Suprapubic skin (tissue), 4 donors: ENCODE results near the gene ERF. TPM values are rescaled to one million over a fixed set of nuclear protein-coding genes. Genes with fewer than 3 reads are reported as not detected.
A peak's percentile ranks its signal among the peaks of the same experiment; 100 is the strongest.

Source experiments
- DNase-seq, 2 donors: peaks; one replicate each; pipeline ENCODE4 v3.0.0-alpha.2; 2019; ENCODE audit warnings: low spot score in 2 of 2
- H3K27ac ChIP-seq: fragments of 200-600 bp; sonication (generic); one replicate; pipeline ENCODE4 v1.5.1; 2019
- H3K27me3 ChIP-seq: fragments of 200-600 bp; sonication (generic); one replicate; pipeline ENCODE4 v1.5.1; 2019
- H3K36me3 ChIP-seq: fragments of 200-600 bp; sonication (generic); one replicate; pipeline ENCODE4 v1.5.1; 2019
- H3K4me1 ChIP-seq: fragments of 200-600 bp; sonication (generic); one replicate; pipeline ENCODE4 v1.5.1; 2019
- H3K4me3 ChIP-seq: fragments of 200-600 bp; sonication (generic); one replicate; pipeline ENCODE4 v1.5.1; 2019; ENCODE audit warnings: mild to moderate bottlenecking
- H3K9me3 ChIP-seq: fragments of 200-600 bp; sonication (generic); one replicate; pipeline ENCODE4 v1.5.1; 2019
- EP300 ChIP-seq: sonication (generic); formaldehyde crosslinking; IDR thresholded peaks from one replicate; pipeline ENCODE4 v1.6.1; 2017; ENCODE audit warnings: antibody characterized with exemption
- POLR2A ChIP-seq, 2 donors: fragments of 450-650 bp; IDR thresholded peaks; one replicate each; pipeline ENCODE4 v1.6.1; 2017; ENCODE audit warnings: antibody characterized with exemption in 2 of 2, mild to moderate bottlenecking in 2 of 2, moderate library complexity in 2 of 2
- POLR2AphosphoS5 ChIP-seq, 3 donors: sonication (generic); formaldehyde crosslinking; IDR thresholded peaks; one replicate each; pipeline ENCODE4 v1.6.1; 2017; ENCODE audit warnings: antibody characterized with exemption in 3 of 3
- WGBS: methylation state at CpG from one replicate; pipeline ENCODE4 v1.1.5; 2018; 5-methylcytosine and 5-hydroxymethylcytosine counted together
- total RNA-seq, 4 donors: library from RNA; depleted of rRNA; stranded (reverse); fragments of >200 nt; gene quantifications; one replicate each; pipeline ENCODE4 v1.1.0, GENCODE V29; 2016
- TF ChIP-seq, protein P1 (sequence below), 2 donors: fragments of 200-600 bp in 1 of 2; fragments of 450-650 bp in 1 of 2; sonication (generic) in 1 of 2; IDR thresholded peaks; one replicate each; pipeline ENCODE4 v1.5.1; 2016 to 2019; ENCODE audit warnings: antibody characterized with exemption in 2 of 2, mild to moderate bottlenecking in 1 of 2, moderate library complexity in 1 of 2

Gene ERF
- total RNA-seq, 4 donors from 2014 or later: 36.8 to 49.5 (median 45.8) TPM

DNA sequence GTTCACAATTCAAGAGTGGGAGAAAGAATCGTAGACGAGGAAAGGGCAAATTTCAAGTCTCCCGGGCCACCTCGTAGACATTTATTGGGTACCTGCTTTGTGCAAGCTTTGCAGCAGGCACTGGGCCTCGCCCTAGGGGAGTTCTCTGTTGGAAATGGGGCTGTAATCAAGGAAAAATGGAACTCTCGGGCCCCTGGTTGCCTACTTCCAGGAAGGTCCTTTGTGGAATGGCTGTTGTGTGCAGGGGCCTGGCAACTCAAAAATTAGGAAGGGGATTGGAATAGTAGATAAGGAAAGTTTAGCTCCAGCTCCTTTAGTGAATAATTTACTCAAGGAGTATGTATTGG lies 34.2 kb downstream of the ERF start:
- Histone ChIP-seq H3K9me3 (no peaks in the 10 kb centered on the region), H3K27me3 (no peaks in the 10 kb centered on the region), H3K36me3 (peaks cover 17% of the 10 kb centered on the region), H3K27ac (peak overlapping the region; percentile 81), H3K4me1 (peaks cover 48% of the 10 kb centered on the region), H3K4me3 (peak overlapping the region; percentile 87)
- DNase-seq: no peak
- TF ChIP-seq, protein P1, sequence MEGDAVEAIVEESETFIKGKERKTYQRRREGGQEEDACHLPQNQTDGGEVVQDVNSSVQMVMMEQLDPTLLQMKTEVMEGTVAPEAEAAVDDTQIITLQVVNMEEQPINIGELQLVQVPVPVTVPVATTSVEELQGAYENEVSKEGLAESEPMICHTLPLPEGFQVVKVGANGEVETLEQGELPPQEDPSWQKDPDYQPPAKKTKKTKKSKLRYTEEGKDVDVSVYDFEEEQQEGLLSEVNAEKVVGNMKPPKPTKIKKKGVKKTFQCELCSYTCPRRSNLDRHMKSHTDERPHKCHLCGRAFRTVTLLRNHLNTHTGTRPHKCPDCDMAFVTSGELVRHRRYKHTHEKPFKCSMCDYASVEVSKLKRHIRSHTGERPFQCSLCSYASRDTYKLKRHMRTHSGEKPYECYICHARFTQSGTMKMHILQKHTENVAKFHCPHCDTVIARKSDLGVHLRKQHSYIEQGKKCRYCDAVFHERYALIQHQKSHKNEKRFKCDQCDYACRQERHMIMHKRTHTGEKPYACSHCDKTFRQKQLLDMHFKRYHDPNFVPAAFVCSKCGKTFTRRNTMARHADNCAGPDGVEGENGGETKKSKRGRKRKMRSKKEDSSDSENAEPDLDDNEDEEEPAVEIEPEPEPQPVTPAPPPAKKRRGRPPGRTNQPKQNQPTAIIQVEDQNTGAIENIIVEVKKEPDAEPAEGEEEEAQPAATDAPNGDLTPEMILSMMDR (IDR thresholded peaks at IDR 0.05): no peak
- TF ChIP-seq POLR2A (IDR thresholded peaks at IDR 0.05) (no peak), POLR2AphosphoS5 (IDR thresholded peaks at IDR 0.05) (no peak), EP300 (no peak)
- 0% methylated on average over 6 of the region's 6 CpGs for WGBS

DNA sequence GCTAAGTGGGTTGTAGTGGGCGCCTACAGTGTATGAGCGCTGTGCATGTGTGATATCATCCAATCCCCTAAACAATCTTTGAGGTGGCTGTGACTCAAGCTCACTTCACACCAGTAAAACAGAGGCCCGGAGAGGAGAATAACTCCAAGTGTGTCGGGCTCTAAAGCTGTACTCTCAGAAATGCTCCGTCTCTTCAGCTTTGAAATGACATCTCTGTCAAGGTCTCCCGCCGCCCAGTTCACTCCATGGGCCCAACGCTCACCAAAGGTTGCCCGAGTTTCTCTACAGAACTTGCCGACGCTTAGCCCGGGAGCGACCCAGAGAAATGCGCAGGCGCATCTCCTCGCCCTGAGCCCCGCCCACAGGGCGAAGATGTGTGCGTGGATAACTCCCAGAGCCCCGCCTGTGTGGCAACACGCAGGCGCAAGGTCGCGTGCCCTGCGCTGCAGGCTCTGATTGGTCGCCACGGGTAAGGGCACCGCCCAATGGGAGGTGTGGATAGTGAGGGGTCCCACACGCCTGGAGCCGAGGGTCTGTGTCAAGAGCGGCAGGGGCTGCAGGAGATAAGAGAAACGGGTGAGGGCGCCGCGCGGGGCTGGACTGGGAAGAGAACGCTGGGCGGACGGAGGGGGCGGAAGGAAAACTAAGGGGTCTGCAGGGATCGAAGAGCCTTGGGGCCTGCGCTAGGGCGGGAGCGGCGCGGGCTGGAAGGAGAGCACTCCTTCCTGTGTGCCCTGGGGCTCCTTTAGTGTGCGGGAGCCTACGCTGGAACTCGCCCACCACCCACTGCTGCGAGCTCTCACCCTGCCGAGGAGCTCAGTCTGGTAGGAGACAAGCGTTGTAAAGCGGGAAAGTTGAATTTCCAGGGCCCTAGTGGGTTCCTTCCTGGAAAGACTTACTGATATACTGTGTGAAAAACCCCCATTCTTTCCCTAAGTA lies 34.8 kb downstream of the ERF start, which contains the start of gene ZNF526:
Gene ZNF526 (plus strand): TSS at position 501 of the 939 bp plus-strand sequence. CDS start 4,092 bp downstream, outside the sequence.
- Histone ChIP-seq H3K27ac (peak within 1 kb of the TSS; percentile 81), H3K4me3 (peak within 1 kb of the TSS; percentile 87), H3K4me1 (peaks cover 54% of the 10 kb centered on the region), H3K9me3 (no peaks in the 10 kb centered on the region), H3K27me3 (no peaks in the 10 kb centered on the region), H3K36me3 (peaks cover 11% of the 10 kb centered on the region)
- under 1% methylated on average over 47 of the region's 53 CpGs for WGBS
- TF ChIP-seq POLR2AphosphoS5 (IDR thresholded peaks at IDR 0.05) (peak in 1 of 3 donors; percentile 82), EP300 (no peak), POLR2A (IDR thresholded peaks at IDR 0.05) (no peak)
- DNase-seq: peak; percentile 98 to 99

DNA sequence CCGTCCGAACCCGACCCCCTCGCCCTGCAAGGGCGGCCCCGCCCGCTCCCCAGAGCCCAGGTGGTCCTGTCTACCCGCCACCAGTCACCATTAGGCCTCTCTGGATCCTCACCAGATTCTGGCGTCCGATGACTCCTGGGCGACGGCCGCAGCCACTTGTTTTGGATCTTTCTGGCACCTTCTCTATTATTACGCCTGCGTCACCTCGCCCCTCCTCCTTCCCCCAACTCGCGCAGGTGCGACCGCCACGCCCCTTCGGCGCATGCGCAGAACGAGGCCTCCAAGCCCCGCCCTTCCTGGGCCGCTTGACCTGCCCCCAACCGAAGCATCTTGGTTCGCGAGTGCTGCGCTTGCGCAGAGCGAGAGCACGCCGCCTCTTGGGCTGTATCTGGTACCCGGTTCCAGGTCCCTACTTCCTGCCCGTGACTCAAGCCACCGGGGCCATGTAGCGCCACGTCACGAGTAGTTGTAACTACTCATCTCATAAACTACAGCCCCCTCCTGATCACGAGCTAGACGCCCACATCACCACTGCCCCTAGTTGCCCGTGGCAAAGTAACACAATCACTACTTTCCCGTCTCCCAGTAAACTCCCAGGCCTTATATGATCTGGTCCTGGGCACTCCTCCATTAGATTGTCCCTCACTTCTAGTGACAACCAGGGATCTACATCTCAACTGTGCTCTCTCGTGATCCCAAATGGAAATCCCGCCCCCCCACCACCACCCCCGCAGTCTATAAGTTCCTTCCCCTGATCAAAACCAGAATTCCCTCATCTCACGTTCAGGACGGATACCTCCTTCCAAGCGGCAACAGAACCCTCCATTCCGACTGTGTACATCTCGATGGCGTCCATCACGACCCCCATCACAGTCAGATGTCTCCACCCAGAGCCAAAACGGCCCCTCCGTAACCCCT lies 37.1 kb downstream of the ERF start, which contains the start of gene DEDD2:
Gene DEDD2 (minus strand): TSS at position 158 of the 918 bp plus-strand sequence. CDS start 670 bp downstream, outside the sequence.
- 17% methylated on average over 50 of the region's 57 CpGs for WGBS
- peaks cover 55% of the 10 kb centered on the region for H3K4me1 ChIP-seq
- H3K27me3 ChIP-seq: no peaks in the 10 kb centered on the region
- peak within 1 kb of the TSS; percentile 70 for H3K4me3 ChIP-seq
- DNase-seq: peak; percentile 98 to 99
- no peaks in the 10 kb centered on the region for H3K9me3 ChIP-seq
- TF ChIP-seq EP300 (no peak), POLR2AphosphoS5 (IDR thresholded peaks at IDR 0.05) (peak in 1 of 3 donors; percentile 15), POLR2A (IDR thresholded peaks at IDR 0.05) (peak in 1 of 2 donors; percentile 9)
- TF ChIP-seq, protein P1 (IDR thresholded peaks at IDR 0.05): no peak
- peaks cover 7% of the 10 kb centered on the region for H3K36me3 ChIP-seq
- H3K27ac ChIP-seq: peak within 1 kb of the TSS; percentile 79

DNA sequence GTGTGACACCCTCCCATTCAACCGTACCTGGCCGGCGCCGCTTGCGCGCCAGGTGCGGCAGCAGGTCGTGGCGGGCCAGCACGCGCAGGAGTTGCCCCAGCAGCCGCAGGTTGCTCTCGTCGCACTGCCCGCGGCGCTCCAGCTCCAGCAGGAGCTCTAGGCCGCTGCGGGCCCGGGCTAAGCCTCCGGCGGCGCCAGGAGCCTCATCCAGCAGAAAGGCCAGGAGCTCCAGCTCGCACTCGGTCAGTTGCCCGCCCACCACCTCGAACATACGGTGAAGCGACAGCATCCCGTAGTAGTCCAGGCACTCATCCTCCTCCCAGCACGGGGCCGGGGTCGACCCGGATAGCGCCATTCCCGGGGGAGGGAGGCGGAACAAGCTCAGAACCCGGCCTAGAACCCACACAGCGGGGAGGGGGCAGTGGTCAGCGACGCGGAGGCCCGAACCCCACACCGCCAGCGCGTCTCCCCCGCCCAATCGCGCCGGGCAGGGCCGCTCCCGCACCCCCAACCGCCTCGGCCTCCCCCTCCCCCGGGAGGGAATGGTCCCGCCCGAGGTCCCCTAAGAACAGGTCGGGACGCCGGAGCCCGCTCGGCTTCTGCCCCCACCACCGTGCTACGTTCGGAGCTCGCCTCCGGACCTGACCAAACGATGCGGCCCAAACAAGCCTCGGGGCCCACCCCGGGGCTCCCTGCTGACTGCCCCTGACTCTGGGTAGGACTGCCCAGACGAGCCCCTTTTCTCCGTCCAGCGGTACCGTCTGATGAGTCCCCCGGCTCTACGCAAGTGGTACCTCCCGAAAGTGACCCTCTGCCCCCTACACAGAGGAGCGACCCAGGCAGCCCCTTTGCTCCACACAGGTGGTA lies 38.0 kb downstream of the ERF start:
- peaks cover 55% of the 10 kb centered on the region for H3K4me1 ChIP-seq
- WGBS: no CpG with 5 or more reads among the region's 79 CpGs

More for the DNA sequence above, 38.0 kb downstream of the ERF start:
- DNase-seq: peak; percentile 82 to 83
- H3K4me3 ChIP-seq: peak overlapping the region; percentile 70
- no peaks in the 10 kb centered on the region for H3K9me3 ChIP-seq
- no peaks in the 10 kb centered on the region for H3K27me3 ChIP-seq
- H3K36me3 ChIP-seq: peaks cover 14% of the 10 kb centered on the region
- H3K27ac ChIP-seq: peak overlapping the region; percentile 79
- TF ChIP-seq POLR2A (IDR thresholded peaks at IDR 0.05) (no peak), EP300 (no peak), POLR2AphosphoS5 (IDR thresholded peaks at IDR 0.05) (no peak)
- TF ChIP-seq, protein P1 (IDR thresholded peaks at IDR 0.05): no peak
